MM.1S (cell line): ENCODE data around the gene TMEM175.

Source experiments
- DNase-seq: peaks from one replicate; pipeline ENCODE4 v3.0.0-alpha.2; 2015
- H2AFZ ChIP-seq: fragments of 300-600 bp; sonication (generic); 2 replicates; pipeline ENCODE4 v1.6.0; 2016; ENCODE audit warnings: antibody characterized with exemption, low read length
- H3F3A ChIP-seq: fragments of 300-600 bp; sonication (generic); 2 replicates; pipeline ENCODE4 v1.6.1; 2016; ENCODE audit warnings: mild to moderate bottlenecking, antibody characterized with exemption, low read length, moderate library complexity, mixed read lengths; ENCODE audit not compliant: insufficient read depth
- H3K27ac ChIP-seq: fragments of 300-600 bp; sonication (generic); 2 replicates; pipeline ENCODE4 v1.5.1; 2016; ENCODE audit warnings: mild to moderate bottlenecking, low read length
- H3K27me3 ChIP-seq: fragments of 300-600 bp; sonication (generic); replicated peaks from 2 replicates; pipeline ENCODE4 v1.6.0; 2016; ENCODE audit warnings: low read length; ENCODE audit not compliant: insufficient read depth
- H3K36me3 ChIP-seq: fragments of 300-600 bp; sonication (generic); replicated peaks from 2 replicates; pipeline ENCODE4 v1.6.1; 2016; ENCODE audit warnings: mild to moderate bottlenecking, low read length, mixed read lengths; ENCODE audit not compliant: insufficient read depth
- H3K4me1 ChIP-seq: fragments of 300-600 bp; sonication (generic); 2 replicates; pipeline ENCODE4 v1.6.1; 2016; ENCODE audit warnings: low read length, mixed read lengths
- H3K4me2 ChIP-seq: fragments of 300-600 bp; sonication (generic); 2 replicates; pipeline ENCODE4 v1.6.0; 2016; ENCODE audit warnings: low read depth, low read length
- H3K4me3 ChIP-seq: fragments of 300-600 bp; sonication (generic); 2 replicates; pipeline ENCODE4 v1.5.1; 2016; ENCODE audit warnings: low read length, mixed read lengths
- H3K79me2 ChIP-seq: fragments of 300-600 bp; sonication (generic); 2 replicates; pipeline ENCODE4 v1.6.1; 2016; ENCODE audit warnings: mixed run types, low read length, mixed read lengths
- H3K9ac ChIP-seq: fragments of 300-600 bp; sonication (generic); 2 replicates; pipeline ENCODE4 v1.6.1; 2016; ENCODE audit warnings: low read length, mixed read lengths
- H3K9me2 ChIP-seq: fragments of 300-600 bp; sonication (generic); replicated peaks from 2 replicates; pipeline ENCODE4 v1.6.1; 2016; ENCODE audit warnings: mild to moderate bottlenecking, low read length, mixed read lengths; ENCODE audit not compliant: insufficient read depth
- H3K9me3 ChIP-seq: fragments of 300-600 bp; sonication (generic); replicated peaks from 2 replicates; pipeline ENCODE4 v1.6.1; 2016; ENCODE audit warnings: mild to moderate bottlenecking, low read length, mixed read lengths; ENCODE audit not compliant: insufficient read depth
- H4K20me1 ChIP-seq: fragments of 300-600 bp; sonication (generic); 2 replicates; pipeline ENCODE4 v1.6.1; 2016; ENCODE audit warnings: mild to moderate bottlenecking, low read length, moderate library complexity, mixed read lengths; ENCODE audit not compliant: insufficient read depth
- EZH2 ChIP-seq: fragments of 300-600 bp; sonication (generic); optimal IDR thresholded peaks from 2 replicates; pipeline ENCODE3; 2017; ENCODE audit warnings: low read depth, mild to moderate bottlenecking, antibody characterized with exemption, low read length, mixed read lengths
- EZH2phosphoT487 ChIP-seq: fragments of 300-600 bp; sonication (generic); IDR thresholded peaks from 2 replicates; pipeline ENCODE4 v1.6.1; 2018; ENCODE audit warnings: antibody characterized with exemption, low read length
- TF ChIP-seq, protein P1 (sequence below): fragments of 300-600 bp; sonication (generic); IDR thresholded peaks from 2 replicates; pipeline ENCODE4 v1.5.1; 2016; ENCODE audit warnings: antibody characterized with exemption, low read length, mixed read lengths

TMEM175 gene

DNA sequence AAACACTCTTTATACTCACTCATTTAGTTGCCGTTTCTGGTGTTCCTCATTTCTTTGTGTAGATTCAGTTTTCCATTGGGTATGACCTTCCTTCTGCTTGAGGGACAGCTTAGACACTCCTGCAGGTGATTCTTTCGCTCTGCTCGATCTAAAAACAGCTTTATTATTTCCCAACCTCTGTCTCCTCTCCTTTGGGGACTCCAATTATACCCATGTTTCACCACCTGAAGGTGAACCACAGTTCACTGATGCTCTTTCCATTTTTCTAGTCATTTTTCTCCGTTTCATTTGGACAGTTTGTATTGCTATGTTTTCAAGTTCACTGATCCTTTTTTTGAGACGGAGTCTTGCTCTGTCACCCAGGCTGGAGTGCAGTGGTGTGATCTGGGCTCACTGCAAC, 74.6 kb downstream of the TMEM175 start:
- Histone ChIP-seq H3K4me1 (no peaks in the 10 kb centered on the region), H3K4me2 (no peak overlapping the region), H3K27me3 (no peaks in the 10 kb centered on the region), H3K79me2 (no peaks in the 10 kb centered on the region), H3K9ac (no peak overlapping the region), H3F3A (no peaks in the 10 kb centered on the region), H3K9me2 (no peaks in the 10 kb centered on the region), H2AFZ (no peak overlapping the region), H3K4me3 (no peak overlapping the region), H4K20me1 (no peaks in the 10 kb centered on the region), H3K36me3 (no peaks in the 10 kb centered on the region), H3K27ac (no peak overlapping the region), H3K9me3 (no peaks in the 10 kb centered on the region)
- TF ChIP-seq EZH2phosphoT487 = no peak
- TF ChIP-seq, protein P1, sequence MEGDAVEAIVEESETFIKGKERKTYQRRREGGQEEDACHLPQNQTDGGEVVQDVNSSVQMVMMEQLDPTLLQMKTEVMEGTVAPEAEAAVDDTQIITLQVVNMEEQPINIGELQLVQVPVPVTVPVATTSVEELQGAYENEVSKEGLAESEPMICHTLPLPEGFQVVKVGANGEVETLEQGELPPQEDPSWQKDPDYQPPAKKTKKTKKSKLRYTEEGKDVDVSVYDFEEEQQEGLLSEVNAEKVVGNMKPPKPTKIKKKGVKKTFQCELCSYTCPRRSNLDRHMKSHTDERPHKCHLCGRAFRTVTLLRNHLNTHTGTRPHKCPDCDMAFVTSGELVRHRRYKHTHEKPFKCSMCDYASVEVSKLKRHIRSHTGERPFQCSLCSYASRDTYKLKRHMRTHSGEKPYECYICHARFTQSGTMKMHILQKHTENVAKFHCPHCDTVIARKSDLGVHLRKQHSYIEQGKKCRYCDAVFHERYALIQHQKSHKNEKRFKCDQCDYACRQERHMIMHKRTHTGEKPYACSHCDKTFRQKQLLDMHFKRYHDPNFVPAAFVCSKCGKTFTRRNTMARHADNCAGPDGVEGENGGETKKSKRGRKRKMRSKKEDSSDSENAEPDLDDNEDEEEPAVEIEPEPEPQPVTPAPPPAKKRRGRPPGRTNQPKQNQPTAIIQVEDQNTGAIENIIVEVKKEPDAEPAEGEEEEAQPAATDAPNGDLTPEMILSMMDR = no peak
- no peak for TF ChIP-seq EZH2
- no peak for DNase-seq
